Neutrophil (primary cell): ENCODE data around the gene GLIS1.

Experiments
- H3K27ac ChIP-seq: fragments of 200-600 bp; sonication (generic); 2 replicates; pipeline ENCODE4 v1.5.1; 2016; ENCODE audit warnings: mild to moderate bottlenecking, moderate library complexity
- H3K27me3 ChIP-seq: fragments of 200-600 bp; sonication (generic); 2 replicates; pipeline ENCODE4 v1.6.0; 2016; ENCODE audit warnings: mild to moderate bottlenecking
- H3K36me3 ChIP-seq: fragments of 200-600 bp; sonication (generic); 2 replicates; pipeline ENCODE4 v1.5.1; 2017
- H3K4me1 ChIP-seq, 2 experiments: fragments of 200-600 bp in 1 of 2; sonication (generic) in 1 of 2; 1 replicate in 1 of 2; 2 replicates in 1 of 2; pipeline versions ENCODE4 v1.5.1 to v1.6.1; 2013 to 2016; ENCODE audit warnings: low read depth in 1 of 2, low read length in 1 of 2, mild to moderate bottlenecking in 1 of 2, moderate library complexity in 1 of 2; ENCODE audit not compliant: control insufficient read depth in 1 of 2, insufficient read depth in 1 of 2
- H3K4me3 ChIP-seq, 2 experiments: fragments of 200-600 bp in 1 of 2; sonication (generic) in 1 of 2; 1 replicate in 1 of 2; 2 replicates in 1 of 2; pipeline ENCODE4 v1.5.1; 2013 to 2016; ENCODE audit warnings: low read depth in 1 of 2, low read length in 1 of 2, mild to moderate bottlenecking in 1 of 2, moderate library complexity in 1 of 2
- H3K9me3 ChIP-seq: fragments of 200-600 bp; sonication (generic); 2 replicates; pipeline ENCODE4 v1.5.1; 2016
- CTCF ChIP-seq: fragments of 200-600 bp; sonication (generic); IDR thresholded peaks from 2 replicates; pipeline ENCODE4 v1.5.1; 2016; ENCODE audit warnings: antibody characterized with exemption

The GLIS1 gene

GRCh38 chr1:53697721-53698383 is 41.1 kb downstream of the GLIS1 start:
- Histone ChIP-seq H3K27me3 (no peaks in the 10 kb centered on the region), H3K4me1 (no peaks in the 10 kb centered on the region), H3K4me3 (no peak overlapping the region), H3K27ac (no peak overlapping the region), H3K9me3 (no peaks in the 10 kb centered on the region), H3K36me3 (no peaks in the 10 kb centered on the region)
- TF ChIP-seq CTCF = no peak

- TF ChIP-seq CTCF = no peak
- no peak overlapping the region for H3K4me3 ChIP-seq
- H3K27me3 ChIP-seq = no peaks in the 10 kb centered on the region
These were observed 42.0 kb downstream of the GLIS1 start for GRCh38 chr1:53696990-53697389.

GRCh38 chr1:53696571-53696970 is 42.4 kb downstream of the GLIS1 start:
- H3K4me1 ChIP-seq = no peaks in the 10 kb centered on the region
- no peak overlapping the region for H3K27ac ChIP-seq
- TF ChIP-seq CTCF = no peak
- no peaks in the 10 kb centered on the region for H3K9me3 ChIP-seq
- H3K27me3 ChIP-seq = no peaks in the 10 kb centered on the region
- H3K36me3 ChIP-seq = no peaks in the 10 kb centered on the region
- no peak overlapping the region for H3K4me3 ChIP-seq

More at GRCh38 chr1:53696990-53697389, 42.0 kb downstream of the GLIS1 start:
- Histone ChIP-seq H3K36me3 (no peaks in the 10 kb centered on the region), H3K4me1 (no peaks in the 10 kb centered on the region), H3K9me3 (no peaks in the 10 kb centered on the region), H3K27ac (no peak overlapping the region)

- no peak overlapping the region for H3K4me3 ChIP-seq
- no peaks in the 10 kb centered on the region for H3K4me1 ChIP-seq
- no peak for TF ChIP-seq CTCF
- H3K27me3 ChIP-seq = no peaks in the 10 kb centered on the region
- H3K9me3 ChIP-seq = no peaks in the 10 kb centered on the region
- H3K27ac ChIP-seq = no peak overlapping the region
- no peaks in the 10 kb centered on the region for H3K36me3 ChIP-seq
These were observed 42.9 kb downstream of the GLIS1 start for GRCh38 chr1:53696051-53696450.

GRCh38 chr1:53695116-53695515 is 43.8 kb downstream of the GLIS1 start:
- Histone ChIP-seq H3K4me3 (no peak overlapping the region), H3K4me1 (no peaks in the 10 kb centered on the region), H3K27me3 (no peaks in the 10 kb centered on the region), H3K9me3 (no peaks in the 10 kb centered on the region), H3K36me3 (no peaks in the 10 kb centered on the region), H3K27ac (no peak overlapping the region)
- no peak for TF ChIP-seq CTCF

GRCh38 chr1:53694718-53695091 is 44.3 kb downstream of the GLIS1 start:
- no peaks in the 10 kb centered on the region for H3K36me3 ChIP-seq
- H3K27ac ChIP-seq = no peak overlapping the region
- H3K27me3 ChIP-seq = no peaks in the 10 kb centered on the region
- H3K4me3 ChIP-seq = no peak overlapping the region
- no peaks in the 10 kb centered on the region for H3K9me3 ChIP-seq
- no peak for TF ChIP-seq CTCF
- H3K4me1 ChIP-seq = no peaks in the 10 kb centered on the region
